NB4 (cell line): ENCODE results near the gene IL10RA.

Experiments
- DNase-seq: peaks from one replicate; pipeline ENCODE4 v3.0.0; 2010; ENCODE audit warnings: low read depth
- H3K4me3 ChIP-seq: one replicate; pipeline ENCODE4 v1.5.1; 2011; ENCODE audit warnings: mild to moderate bottlenecking, low read depth, low read length, moderate library complexity
- CTCF ChIP-seq: IDR thresholded peaks from one replicate; pipeline ENCODE4 v1.5.1; 2012; ENCODE audit warnings: low read depth, low read length
- MAX ChIP-seq: IDR thresholded peaks from 2 replicates; pipeline ENCODE4 v1.6.1; 2011; ENCODE audit warnings: low read depth, low read length
- MYC ChIP-seq: IDR thresholded peaks from 2 replicates; pipeline ENCODE4 v1.6.1; 2011; ENCODE audit warnings: low read depth, low read length
- POLR2A ChIP-seq: IDR thresholded peaks from 2 replicates; pipeline ENCODE4 v1.6.1; 2011; ENCODE audit warnings: mild to moderate bottlenecking; ENCODE audit not compliant: insufficient read length; ENCODE audit errors: extremely low read depth

The IL10RA gene

GRCh38 chr11:117986981-117987574 lies 884 bp downstream of the IL10RA start:
- H3K4me3 ChIP-seq: peak overlapping the region; percentile 60
- peak; percentile 76 for DNase-seq
- TF ChIP-seq POLR2A (no peak), MYC (0 out of 2 replicates have a peak, but pooled peaks have one; percentile 15), MAX (peak; percentile 64), CTCF (no peak)

- H3K4me3 ChIP-seq: no peak overlapping the region
- no peak for DNase-seq
- TF ChIP-seq MYC (no peak), CTCF (no peak), MAX (no peak)
Observed at GRCh38 chr11:117989351-117990102, 3.3 kb downstream of the IL10RA start.

- no peak for DNase-seq
- H3K4me3 ChIP-seq: no peak overlapping the region
- TF ChIP-seq POLR2A (no peak), CTCF (no peak), MYC (no peak), MAX (no peak)
Observed at GRCh38 chr11:117992136-117992535, 5.9 kb downstream of the IL10RA start.

- no peak overlapping the region for H3K4me3 ChIP-seq
- TF ChIP-seq MAX (no peak), POLR2A (no peak), CTCF (no peak), MYC (no peak)
- no peak for DNase-seq
Observed at GRCh38 chr11:117992620-117993019, 6.4 kb downstream of the IL10RA start.

- no peak overlapping the region for H3K4me3 ChIP-seq
- no peak for TF ChIP-seq MAX
- TF ChIP-seq POLR2A: no peak
- TF ChIP-seq CTCF: no peak
- TF ChIP-seq MYC: no peak
- DNase-seq: peak; percentile 71
Observed at GRCh38 chr11:117993988-117994745, 8.0 kb downstream of the IL10RA start.
